Activated T-helper 2 cell treated with anti-CD3 and anti-CD28 coated beads, Interferon-gamma antibody, Interleukin-2, Interleukin-4, amounts not matched to agents 10 μg/mL and 5 μg/mL and 100 μg/mL, durations not matched to agents 14 hours and 24 hours and 36 hours (primary cell): ENCODE results near the gene MOCS1. TPM values are rescaled to one million over a fixed set of nuclear protein-coding genes. Genes with fewer than 3 reads are reported as not detected.

Experiments used
- DNase-seq: peaks from one replicate; pipeline ENCODE4 v3.0.0; 2021; ENCODE audit warnings: low spot score
- H3K27ac Mint-ChIP-seq: one replicate; pipeline ENCODE4 v1.8.0; 2021; ENCODE audit warnings: mixed read lengths
- H3K27me3 Mint-ChIP-seq: one replicate; pipeline ENCODE4 v1.8.0; 2021; ENCODE audit warnings: low read depth, mixed read lengths
- H3K36me3 Mint-ChIP-seq: one replicate; pipeline ENCODE4 v1.8.0; 2021; ENCODE audit warnings: low read depth, mixed read lengths
- H3K4me1 Mint-ChIP-seq: one replicate; pipeline ENCODE4 v1.8.0; 2021; ENCODE audit warnings: low read depth, mixed read lengths
- H3K4me3 Mint-ChIP-seq: one replicate; pipeline ENCODE4 v1.8.0; 2021; ENCODE audit warnings: low read depth, mild to moderate bottlenecking, moderate library complexity, mixed read lengths
- H3K9me3 Mint-ChIP-seq: one replicate; pipeline ENCODE4 v1.8.0; 2021; ENCODE audit warnings: mixed read lengths
- intact Hi-C: fragments of 100-400 bp; cut with micrococcal nuclease; formaldehyde crosslinking; loops from one replicate; pipeline ENCODE4 v1.15.1; 2023
- total RNA-seq: library from RNA; stranded (reverse); gene quantifications from 2 replicates; pipeline ENCODE4 v1.2.3, GENCODE V29; 2022

Gene MOCS1
- total RNA-seq, 1 donor from 2014 or later = 1.2 TPM

- intact Hi-C loops = no loop called here
- peaks cover 4% of the 10 kb centered on the region for H3K27me3 Mint-ChIP-seq
- no peak for DNase-seq
- H3K4me1 Mint-ChIP-seq = no peaks in the 10 kb centered on the region
- H3K9me3 Mint-ChIP-seq = no peaks in the 10 kb centered on the region
- no peak overlapping the region for H3K4me3 Mint-ChIP-seq
- no peak overlapping the region for H3K27ac Mint-ChIP-seq
- no peaks in the 10 kb centered on the region for H3K36me3 Mint-ChIP-seq
Observed at GRCh38 chr6:39891976-39892375, 42.3 kb downstream of the MOCS1 start.

DNA sequence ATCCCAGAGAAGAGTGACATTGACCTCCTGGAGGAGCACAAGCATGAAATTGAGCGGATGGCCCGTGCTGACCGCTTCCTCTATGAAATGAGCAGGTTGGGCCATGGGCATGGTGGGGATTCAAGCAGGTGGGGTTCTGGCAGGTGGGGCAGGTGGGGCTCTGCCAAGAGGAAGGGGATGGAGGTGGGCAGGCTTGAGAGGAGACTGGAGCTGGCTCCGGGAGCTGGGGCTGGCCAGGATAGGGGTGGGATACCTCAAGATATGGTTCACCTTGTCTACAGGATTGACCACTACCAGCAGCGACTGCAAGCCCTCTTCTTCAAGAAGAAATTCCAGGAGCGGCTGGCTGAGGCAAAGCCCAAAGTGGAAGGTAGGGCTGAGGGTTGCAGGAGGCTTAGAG, 42.9 kb downstream of the MOCS1 start:
- no peaks in the 10 kb centered on the region for H3K4me1 Mint-ChIP-seq
- H3K4me3 Mint-ChIP-seq = no peak overlapping the region
- no peak overlapping the region for H3K27ac Mint-ChIP-seq
- intact Hi-C loops = no loop called here
- no peaks in the 10 kb centered on the region for H3K36me3 Mint-ChIP-seq
- peaks cover 4% of the 10 kb centered on the region for H3K27me3 Mint-ChIP-seq
- H3K9me3 Mint-ChIP-seq = no peaks in the 10 kb centered on the region
- no peak for DNase-seq

DNA sequence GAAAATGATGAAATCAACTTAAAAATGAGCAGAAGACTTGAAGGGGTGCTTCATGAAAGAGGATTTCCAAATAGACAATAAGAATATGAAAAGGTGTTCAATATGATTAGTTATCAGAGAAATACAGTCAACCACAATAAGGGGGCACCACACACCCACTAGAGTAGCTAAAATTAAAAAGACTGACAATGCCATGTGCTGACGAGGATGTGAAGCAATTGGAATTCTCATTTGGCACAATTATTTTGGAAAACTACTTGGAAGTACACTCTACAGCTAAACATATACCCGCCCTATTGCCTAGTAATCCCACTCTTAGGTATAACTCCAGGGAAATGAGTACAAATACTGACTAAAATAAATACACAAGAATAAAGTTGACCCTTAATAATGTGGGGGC, 45.0 kb downstream of the MOCS1 start:
- Mint-ChIP-seq H3K36me3 (no peaks in the 10 kb centered on the region), H3K4me3 (no peak overlapping the region), H3K4me1 (no peaks in the 10 kb centered on the region), H3K9me3 (no peaks in the 10 kb centered on the region), H3K27ac (no peak overlapping the region), H3K27me3 (peaks cover 4% of the 10 kb centered on the region)
- DNase-seq = no peak
- intact Hi-C loops = no loop called here

- peaks cover 4% of the 10 kb centered on the region for H3K27me3 Mint-ChIP-seq
Observed at GRCh38 chr6:39887692-39888450, 46.4 kb downstream of the MOCS1 start.

DNA sequence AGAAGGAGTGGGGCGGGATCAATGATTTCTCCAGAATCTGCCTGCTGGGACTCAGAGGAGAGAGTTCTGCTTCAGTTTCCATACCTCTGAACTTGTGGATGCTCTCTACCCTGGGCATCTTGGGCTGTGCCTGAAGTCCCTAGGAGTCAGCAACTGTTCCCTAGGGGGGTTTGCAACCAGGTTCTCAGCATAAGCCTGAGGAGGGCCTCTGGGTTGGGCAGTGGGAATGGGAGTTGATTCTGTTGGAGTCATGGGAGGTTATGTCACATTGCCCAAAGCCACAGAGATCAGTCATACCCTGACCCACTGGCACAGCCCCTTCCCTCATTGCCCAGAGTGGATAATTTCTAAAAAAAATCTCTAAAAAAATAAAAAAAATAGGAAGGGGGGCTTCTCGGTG, 47.4 kb downstream of the MOCS1 start:
- H3K36me3 Mint-ChIP-seq = no peaks in the 10 kb centered on the region
- no peaks in the 10 kb centered on the region for H3K9me3 Mint-ChIP-seq
- H3K27me3 Mint-ChIP-seq = peaks cover 4% of the 10 kb centered on the region
- no peak overlapping the region for H3K4me3 Mint-ChIP-seq
- intact Hi-C loops = no loop called here
- DNase-seq = no peak
- H3K4me1 Mint-ChIP-seq = no peaks in the 10 kb centered on the region
- H3K27ac Mint-ChIP-seq = no peak overlapping the region

More at GRCh38 chr6:39887692-39888450, 46.4 kb downstream of the MOCS1 start:
- H3K27ac Mint-ChIP-seq = no peak overlapping the region
- intact Hi-C loops = no loop called here
- no peak overlapping the region for H3K4me3 Mint-ChIP-seq
- no peaks in the 10 kb centered on the region for H3K36me3 Mint-ChIP-seq
- no peak for DNase-seq
- H3K4me1 Mint-ChIP-seq = no peaks in the 10 kb centered on the region
- H3K9me3 Mint-ChIP-seq = no peaks in the 10 kb centered on the region

GRCh38 chr6:39885691-39886090, 48.6 kb downstream of the MOCS1 start:
- H3K36me3 Mint-ChIP-seq = no peaks in the 10 kb centered on the region
- H3K4me1 Mint-ChIP-seq = no peaks in the 10 kb centered on the region
- no peak overlapping the region for H3K4me3 Mint-ChIP-seq
- no peak overlapping the region for H3K27ac Mint-ChIP-seq
- no peak for DNase-seq
- intact Hi-C loops = no loop called here
- H3K9me3 Mint-ChIP-seq = no peaks in the 10 kb centered on the region
- H3K27me3 Mint-ChIP-seq = peaks cover 4% of the 10 kb centered on the region

GRCh38 chr6:39884696-39885095, 49.6 kb downstream of the MOCS1 start:
- H3K36me3 Mint-ChIP-seq = no peaks in the 10 kb centered on the region
- H3K4me3 Mint-ChIP-seq = no peak overlapping the region
- H3K9me3 Mint-ChIP-seq = no peaks in the 10 kb centered on the region
- DNase-seq = no peak
- no peaks in the 10 kb centered on the region for H3K4me1 Mint-ChIP-seq
- no peak overlapping the region for H3K27ac Mint-ChIP-seq
- peaks cover 3% of the 10 kb centered on the region for H3K27me3 Mint-ChIP-seq
- intact Hi-C loops = no loop called here

GRCh38 chr6:39882531-39882899, 51.7 kb downstream of the MOCS1 start:
- H3K36me3 Mint-ChIP-seq = no peaks in the 10 kb centered on the region
- no peak overlapping the region for H3K4me3 Mint-ChIP-seq
- H3K27ac Mint-ChIP-seq = no peak overlapping the region
- DNase-seq = no peak
- no peaks in the 10 kb centered on the region for H3K9me3 Mint-ChIP-seq
- no peaks in the 10 kb centered on the region for H3K4me1 Mint-ChIP-seq
- no peaks in the 10 kb centered on the region for H3K27me3 Mint-ChIP-seq
- intact Hi-C loops = no loop called here

DNA sequence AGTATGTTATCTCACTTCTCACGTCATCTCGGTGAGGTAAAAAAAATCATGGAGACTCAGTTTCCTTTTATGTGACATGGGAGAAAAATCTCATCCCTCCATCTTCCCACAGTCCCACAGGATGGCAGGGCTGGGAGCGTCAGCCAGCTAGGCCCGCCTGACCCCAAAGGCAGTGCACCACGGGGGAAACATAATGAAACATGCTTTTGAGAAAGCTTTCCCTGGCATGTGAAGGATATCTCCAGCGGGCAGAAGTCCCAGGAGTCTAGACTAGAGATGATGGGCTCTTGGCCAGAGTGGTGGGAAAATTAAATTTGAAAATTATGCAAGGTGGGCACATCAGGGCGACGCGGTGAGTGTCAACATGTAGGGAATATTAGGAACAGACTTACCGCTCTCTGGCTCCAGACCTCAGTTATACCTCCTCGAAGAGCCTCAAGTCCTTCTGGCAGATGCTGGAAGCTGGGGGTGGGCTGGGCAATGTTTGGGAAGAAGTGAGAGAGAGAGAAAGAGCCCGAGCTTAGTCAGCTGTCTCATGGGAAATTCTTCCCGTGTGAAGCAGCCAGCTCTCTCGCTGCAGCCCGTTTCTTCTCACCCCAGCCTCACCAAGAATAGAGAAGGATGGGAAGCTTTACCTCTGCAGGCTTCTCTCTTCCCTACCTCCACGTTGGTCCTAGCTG, 52.3 kb downstream of the MOCS1 start:
- Mint-ChIP-seq H3K9me3 (no peaks in the 10 kb centered on the region), H3K4me3 (no peak overlapping the region), H3K27me3 (no peaks in the 10 kb centered on the region), H3K4me1 (no peaks in the 10 kb centered on the region), H3K27ac (no peak overlapping the region), H3K36me3 (no peaks in the 10 kb centered on the region)
- no peak for DNase-seq
- intact Hi-C loops = no loop called here

DNA sequence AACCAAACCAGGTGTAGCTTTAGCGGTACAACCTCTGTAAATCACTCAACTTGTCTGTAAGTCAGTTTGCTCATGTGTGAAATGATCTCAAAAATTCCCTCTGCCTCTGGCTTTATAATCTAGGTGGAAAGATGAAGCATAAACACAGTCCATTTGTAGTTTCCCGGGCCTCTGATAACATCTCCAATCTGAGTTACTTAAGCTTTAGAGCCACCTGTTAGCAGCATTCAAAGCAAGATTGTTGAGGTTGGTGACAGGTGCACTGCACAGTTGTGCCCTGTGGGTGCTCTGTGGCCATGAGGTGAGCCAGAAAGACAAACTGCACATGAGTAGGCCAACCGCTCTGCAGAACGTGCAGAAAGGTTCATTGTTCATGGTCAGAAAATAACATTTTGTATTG, 53.7 kb downstream of the MOCS1 start:
- no peaks in the 10 kb centered on the region for H3K36me3 Mint-ChIP-seq
- H3K4me1 Mint-ChIP-seq = no peaks in the 10 kb centered on the region
- no peaks in the 10 kb centered on the region for H3K27me3 Mint-ChIP-seq
- no peaks in the 10 kb centered on the region for H3K9me3 Mint-ChIP-seq
- DNase-seq = no peak
- H3K27ac Mint-ChIP-seq = no peak overlapping the region
- intact Hi-C loops = no loop called here
- H3K4me3 Mint-ChIP-seq = no peak overlapping the region

- no peak for DNase-seq
- no peak overlapping the region for H3K27ac Mint-ChIP-seq
- H3K27me3 Mint-ChIP-seq = peaks cover 2% of the 10 kb centered on the region
- intact Hi-C loops = no loop called here
- H3K36me3 Mint-ChIP-seq = no peaks in the 10 kb centered on the region
- no peaks in the 10 kb centered on the region for H3K4me1 Mint-ChIP-seq
- H3K4me3 Mint-ChIP-seq = no peak overlapping the region
- H3K9me3 Mint-ChIP-seq = no peaks in the 10 kb centered on the region
Observed at GRCh38 chr6:39879535-39879934, 54.7 kb downstream of the MOCS1 start.

DNA sequence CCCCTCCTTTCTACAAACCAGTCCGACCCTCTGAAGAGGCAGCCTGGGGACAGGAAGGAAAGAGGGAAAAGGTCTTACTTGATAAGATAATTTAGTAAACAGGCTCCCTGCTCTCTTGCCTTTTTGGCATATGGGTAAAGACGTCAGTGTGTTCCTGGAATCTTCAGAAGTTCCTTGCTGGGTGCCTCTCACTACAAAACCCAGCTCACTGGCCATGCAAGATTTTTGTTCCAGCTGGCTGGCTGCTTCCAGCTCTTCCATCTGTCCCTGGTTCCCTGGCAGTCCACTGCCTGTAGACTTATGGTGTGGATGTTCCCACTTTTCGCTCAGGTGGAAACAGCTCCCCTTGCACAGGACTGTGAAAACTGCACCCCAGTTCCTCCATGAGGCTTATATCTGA, 57.4 kb downstream of the MOCS1 start:
- intact Hi-C loops = no loop called here
- Mint-ChIP-seq H3K4me1 (no peaks in the 10 kb centered on the region), H3K27ac (no peak overlapping the region), H3K4me3 (no peak overlapping the region), H3K36me3 (no peaks in the 10 kb centered on the region), H3K27me3 (peaks cover 2% of the 10 kb centered on the region), H3K9me3 (no peaks in the 10 kb centered on the region)
- DNase-seq = no peak

DNA sequence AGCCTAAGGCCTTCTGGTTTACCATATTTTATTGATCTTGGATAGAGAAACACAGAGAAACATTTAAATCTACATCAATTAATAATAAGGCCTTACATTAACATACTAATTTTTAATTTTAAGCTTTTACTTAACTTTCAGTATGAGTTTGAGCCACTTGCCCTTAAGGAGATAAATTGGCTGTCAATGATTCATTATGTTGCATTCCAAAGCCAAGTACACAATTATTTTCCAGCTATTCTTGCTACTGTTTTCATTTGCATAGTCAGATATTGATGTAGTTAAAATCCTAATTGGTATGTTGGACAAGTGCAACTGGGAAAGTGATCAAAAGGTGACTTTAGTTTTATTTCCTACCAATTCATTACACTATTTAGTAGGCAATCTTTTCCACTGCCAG, 58.2 kb downstream of the MOCS1 start:
- Mint-ChIP-seq H3K4me3 (no peak overlapping the region), H3K4me1 (no peaks in the 10 kb centered on the region), H3K27me3 (peaks cover 2% of the 10 kb centered on the region), H3K9me3 (no peaks in the 10 kb centered on the region), H3K36me3 (no peaks in the 10 kb centered on the region), H3K27ac (no peak overlapping the region)
- intact Hi-C loops = no loop called here
- no peak for DNase-seq
